Measurements from ENCODE around the gene MUC2.

Gene MUC2

GRCh38 chr11:1036303-1036923 is 38.3 kb upstream of the MUC2 start, which contains the start of gene MUC6:
MUC6 (minus strand) TSS chr11:1036718; CDS start chr11:1036655, 63 bp downstream.
- no peak for DNase-seq

DNA sequence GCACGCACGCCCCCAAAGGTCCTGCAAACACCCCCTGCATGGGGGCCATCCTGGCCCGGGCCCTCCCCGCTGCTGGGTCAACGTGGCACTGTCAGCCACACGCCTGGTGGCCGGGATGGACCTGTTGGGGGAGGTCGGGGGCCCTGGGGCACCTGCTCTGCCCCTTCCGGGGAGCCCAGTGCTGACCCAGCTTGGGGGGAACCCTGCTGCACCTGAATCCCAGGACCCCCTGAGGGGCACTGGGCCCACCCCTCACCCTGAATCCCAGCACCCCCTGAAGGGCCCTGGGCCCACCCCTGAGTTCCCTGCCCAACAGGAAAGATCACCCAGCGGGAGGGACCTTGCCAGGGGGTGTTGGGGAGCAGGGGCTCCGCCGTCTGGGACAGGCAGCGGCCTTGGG is 37.7 kb upstream of the MUC2 start:
- DNase-seq: no peak

GRCh38 chr11:1037506-1038055 is 37.1 kb upstream of the MUC2 start:
- DNase-seq: no peak

DNA sequence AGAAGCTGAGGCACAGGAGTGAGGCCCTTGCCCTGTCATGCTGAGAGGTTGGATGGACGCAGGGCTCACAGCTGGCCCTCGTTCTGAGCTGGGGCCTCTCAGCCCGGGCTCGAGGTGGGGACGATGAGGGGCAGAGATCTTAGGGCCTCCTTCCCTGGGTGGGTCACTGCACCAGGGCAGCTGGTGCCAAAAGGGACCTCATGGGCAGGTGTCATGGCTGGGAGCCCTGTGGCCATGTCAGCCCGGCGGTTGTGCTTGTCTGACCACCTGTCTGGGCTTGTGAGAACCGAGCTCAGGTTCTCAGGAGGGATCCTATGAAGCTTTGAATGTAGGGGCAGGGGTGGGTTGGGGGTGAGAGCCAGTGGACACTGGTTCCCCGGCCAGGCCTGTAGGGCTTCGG is 36.3 kb upstream of the MUC2 start:
- DNase-seq: no peak

DNA sequence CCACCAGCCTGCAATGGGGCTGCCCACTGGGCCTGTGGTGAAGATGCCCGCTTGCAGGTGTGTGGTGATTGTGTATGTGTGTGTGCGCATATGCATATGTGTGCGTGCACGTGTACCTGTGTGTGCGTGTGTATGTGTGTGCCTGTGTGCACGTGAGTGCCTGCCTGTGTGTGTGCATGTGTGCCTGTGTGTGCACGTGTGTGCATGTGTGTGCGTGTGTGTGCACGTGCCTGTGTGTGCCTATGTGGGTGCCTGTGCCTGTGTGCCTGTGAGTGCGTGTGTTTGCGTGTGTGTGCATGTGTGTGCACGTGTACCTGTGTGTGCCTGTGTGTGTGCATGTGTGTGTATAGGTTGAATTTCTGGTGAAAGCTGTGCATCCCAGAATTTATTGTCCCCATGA is 35.8 kb upstream of the MUC2 start:
- DNase-seq: no peak

DNA sequence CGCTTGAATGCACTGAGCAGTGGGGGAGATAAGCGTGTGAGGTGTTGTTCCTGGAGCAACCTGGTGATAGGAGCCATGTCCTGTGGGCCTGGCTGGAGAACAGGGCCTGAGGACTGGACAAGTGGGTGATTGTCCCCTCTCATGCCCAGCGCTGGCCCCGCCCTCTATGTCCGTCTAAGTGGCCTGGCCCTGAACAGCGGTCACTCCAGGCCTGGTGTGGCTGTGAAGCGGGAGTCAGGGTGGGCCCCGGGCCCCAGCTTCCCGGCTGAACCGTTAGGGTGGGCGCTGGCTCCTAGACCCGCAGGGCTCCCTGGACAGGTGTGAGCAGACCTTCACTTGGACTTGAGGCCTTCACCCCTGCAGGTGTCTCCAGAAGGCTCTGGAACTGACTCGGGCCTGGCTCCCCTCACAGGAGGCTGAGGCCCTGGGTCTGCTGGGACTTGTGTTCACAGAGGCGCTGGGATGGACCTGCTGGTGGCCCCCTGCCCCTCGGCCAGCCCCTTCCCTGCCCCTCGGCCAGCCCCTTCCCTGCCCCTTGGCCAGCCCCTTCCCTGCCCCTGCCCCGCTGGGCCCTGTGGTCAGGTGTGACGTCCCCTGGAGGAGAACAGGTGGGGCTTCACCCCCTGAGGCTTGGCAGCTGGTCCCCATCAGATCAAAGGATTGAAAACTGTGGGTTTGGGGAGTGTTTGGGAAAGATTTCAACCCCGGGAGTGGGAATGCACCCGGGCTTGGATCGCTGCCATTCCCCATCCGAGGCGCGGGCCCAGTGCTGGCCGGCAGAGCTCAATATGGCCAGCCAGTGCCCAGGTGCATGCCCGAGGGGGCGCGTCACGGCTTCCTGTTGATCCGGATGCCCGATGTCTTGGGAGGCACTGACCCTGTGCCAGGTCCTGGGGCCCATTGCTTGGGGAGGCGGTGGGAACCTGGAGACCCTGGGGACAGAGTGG is 34.9 kb upstream of the MUC2 start:
- DNase-seq: no peak

GRCh38 chr11:1040428-1041148 is 34.1 kb upstream of the MUC2 start:
- no peak for DNase-seq

DNA sequence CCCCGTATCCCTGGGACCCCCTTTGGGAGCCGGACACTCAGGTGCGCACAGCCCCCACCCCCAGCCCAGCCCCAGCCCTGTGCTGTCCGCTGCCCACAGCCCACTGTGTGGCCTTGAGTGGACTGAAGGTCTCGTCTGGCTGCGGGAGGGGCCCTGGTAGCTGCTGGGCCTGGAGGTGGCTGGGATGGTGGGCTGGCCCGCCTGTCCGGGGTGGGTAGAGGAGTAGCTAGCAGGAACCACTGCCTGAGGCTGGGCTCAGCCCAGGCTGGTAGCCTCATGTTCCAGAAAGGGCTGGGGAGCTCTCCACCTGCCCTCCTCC is 33.6 kb upstream of the MUC2 start:
- DNase-seq: no peak

- DNase-seq: no peak
Measured at GRCh38 chr11:1041471-1041870, 33.2 kb upstream of the MUC2 start.

DNA sequence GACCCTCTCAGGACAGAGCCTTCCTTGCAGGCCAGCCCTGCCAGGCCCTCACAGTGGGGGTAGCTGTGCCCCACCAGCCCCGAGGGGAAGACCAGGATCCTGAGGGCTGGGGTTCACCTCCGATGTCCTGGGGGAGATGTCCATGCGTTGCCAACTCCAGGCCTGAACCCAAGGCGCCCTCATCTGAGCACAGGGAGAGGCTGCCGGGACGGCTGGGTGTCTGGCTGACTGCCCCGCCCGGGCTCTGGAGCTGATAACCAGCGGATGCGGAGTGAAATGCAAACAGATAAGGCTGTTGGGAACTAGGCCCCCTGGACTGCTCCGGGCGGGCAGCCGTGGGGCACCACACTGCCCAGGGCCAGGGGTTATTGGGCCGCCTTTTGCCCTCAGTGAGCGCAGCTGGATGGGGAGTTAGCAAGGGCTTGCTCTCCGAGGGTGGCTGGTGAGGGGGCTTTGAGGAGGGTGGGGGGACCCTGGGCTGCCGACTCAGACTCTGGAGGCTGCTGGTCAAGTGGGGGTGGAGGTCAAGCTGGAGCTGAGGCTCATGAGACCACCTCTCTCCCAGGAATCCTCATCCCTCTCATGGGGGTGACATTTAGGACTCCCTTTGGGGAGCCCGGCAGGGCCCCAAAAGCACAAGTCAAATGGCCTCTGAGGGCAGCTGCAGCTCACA is 32.6 kb upstream of the MUC2 start:
- no peak for DNase-seq

GRCh38 chr11:1042626-1043562 is 31.8 kb upstream of the MUC2 start:
- DNase-seq: no peak

- DNase-seq: no peak
Measured at GRCh38 chr11:1043563-1044096, 31.0 kb upstream of the MUC2 start.

DNA sequence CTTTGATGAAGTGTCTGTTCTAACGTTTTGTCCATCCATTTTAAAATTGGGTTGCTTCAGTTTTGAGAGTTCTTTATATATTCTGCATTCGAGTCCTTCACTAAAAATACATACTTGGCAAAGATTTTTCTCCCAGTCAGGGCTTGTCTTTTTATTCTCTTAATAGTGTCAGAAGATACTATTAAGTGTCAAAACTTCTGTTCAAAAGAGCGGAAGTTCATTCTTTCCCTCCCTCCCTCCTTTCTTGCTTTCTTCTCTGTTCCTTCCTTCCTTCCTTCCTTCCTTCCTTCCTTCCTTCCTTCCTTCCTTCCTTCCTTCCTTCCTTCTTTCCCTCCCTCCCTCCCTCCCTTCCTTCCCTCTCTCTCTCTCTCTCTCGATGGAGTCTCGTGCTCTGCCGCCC is 30.5 kb upstream of the MUC2 start:
- no peak for DNase-seq

DNA sequence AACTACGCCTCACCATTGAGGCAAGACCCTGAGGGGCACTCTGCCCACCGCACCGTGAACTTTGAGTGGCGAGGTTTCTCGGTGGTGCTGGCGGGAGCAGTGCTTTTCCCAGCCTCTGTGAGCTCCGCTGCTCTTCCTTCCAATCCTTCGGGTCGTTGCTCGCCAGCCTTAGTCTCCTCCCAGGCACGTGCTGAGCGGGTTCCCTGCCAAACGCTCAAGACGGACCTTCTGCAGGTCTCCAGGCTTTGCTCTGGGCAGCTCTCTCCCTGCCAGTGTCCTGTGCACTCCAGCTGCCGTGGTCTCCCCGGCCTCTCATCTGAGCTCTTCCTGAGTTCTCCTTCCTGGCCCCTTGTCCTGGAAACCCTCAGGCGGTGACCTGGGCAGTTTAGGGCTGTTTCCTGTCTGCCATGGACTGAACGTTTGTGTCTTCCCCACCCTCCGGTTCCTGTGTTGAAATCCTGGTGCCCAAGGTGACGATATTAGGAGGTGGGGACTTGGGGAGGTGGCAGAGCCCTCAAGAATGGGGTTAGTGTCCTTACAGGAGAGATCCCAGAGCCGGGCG is 27.0 kb upstream of the MUC2 start:
- DNase-seq: no peak

- DNase-seq: no peak
Measured at GRCh38 chr11:1048375-1049070, 26.2 kb upstream of the MUC2 start.

DNA sequence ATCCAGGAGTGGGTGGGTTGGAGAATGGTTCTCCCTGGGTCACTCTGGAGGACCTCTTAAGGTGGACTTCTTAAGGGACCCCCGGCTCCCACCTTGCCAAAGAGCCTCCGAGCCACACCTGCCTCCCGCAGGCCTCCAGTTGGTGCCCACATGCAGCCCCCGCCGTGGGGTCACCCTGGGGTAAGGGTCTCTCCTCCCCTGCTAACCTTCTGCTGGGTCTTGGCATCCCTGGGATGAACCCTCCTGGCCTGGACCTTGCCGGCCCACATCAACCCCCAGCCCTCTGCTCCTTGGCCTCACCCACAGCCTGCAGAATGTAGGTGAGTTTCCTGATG is 25.6 kb upstream of the MUC2 start:
- DNase-seq: no peak

DNA sequence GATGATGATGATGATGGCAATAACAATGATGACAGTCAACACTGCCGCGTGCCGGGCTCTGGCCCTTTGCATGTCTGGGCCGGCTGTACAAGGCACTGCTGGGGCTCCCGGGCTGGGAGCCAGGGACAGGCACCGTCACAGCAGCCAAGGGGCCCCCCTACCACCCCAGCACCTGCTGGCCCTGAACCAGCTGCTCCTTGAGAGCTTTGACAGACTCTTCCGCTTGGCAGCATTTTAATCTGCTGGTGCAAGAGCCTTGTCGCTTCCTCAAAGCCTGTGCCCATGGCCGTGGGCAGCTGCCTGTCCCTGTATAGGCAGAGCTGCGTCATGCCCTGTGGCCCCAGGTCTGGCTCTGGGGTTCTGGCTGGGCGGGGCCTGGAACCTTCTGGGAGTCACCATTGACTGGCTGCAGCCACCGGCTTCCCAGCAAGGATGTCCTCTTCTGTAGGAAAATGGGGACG is 25.2 kb upstream of the MUC2 start:
- no peak for DNase-seq

DNA sequence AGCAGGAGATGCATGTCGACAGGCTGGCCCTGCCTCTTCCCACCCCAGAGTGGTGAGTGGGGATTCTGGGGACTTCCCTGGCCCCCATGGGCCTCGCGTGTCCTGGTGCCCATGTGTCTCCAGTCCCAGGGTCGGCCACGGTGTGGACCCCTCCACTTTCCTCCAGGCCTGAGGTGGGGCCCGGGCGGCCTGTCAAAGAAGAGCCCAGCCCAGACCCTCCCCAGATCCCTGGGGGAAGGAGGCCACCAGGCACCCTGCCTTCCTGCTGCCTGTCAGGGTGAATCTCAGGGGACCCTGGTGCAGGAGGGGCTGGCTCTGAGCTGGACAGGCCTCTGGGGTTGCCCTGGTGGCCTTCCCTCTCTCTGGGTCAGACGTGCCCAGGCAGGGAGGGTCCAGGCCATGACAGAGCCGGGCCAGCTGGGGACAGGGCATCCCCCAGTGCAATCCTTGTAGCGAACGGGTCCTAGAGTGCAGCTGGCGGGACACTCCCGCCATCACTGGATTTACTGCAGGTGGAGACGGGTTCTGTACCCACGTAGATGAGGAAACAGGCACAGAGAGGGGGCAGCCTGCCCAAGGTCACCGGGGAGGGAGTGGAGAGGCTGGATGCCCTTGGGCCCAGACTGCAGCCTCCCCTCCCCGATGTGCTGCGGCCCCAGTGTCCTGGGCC is 24.6 kb upstream of the MUC2 start:
- no peak for DNase-seq
